Kidney epithelial cell (primary cell): ENCODE measurements around the gene COA5. TPM values are rescaled to one million over a fixed set of nuclear protein-coding genes. Genes with fewer than 3 reads are reported as not detected.
"Not testable (repeated sequence)": the region's sequence is repeated elsewhere in the genome, so short reads cannot be mapped to it uniquely, and the experiment has no call there.

Experiments used
- DNase-seq: peaks from one replicate; pipeline ENCODE4 v3.0.0-alpha.2; 2010; ENCODE audit warnings: low read depth
- H3K27me3 ChIP-seq: 2 replicates; pipeline ENCODE4 v1.6.0; 2011; ENCODE audit warnings: low read length; ENCODE audit not compliant: control insufficient read depth, insufficient read depth
- H3K36me3 ChIP-seq: 2 replicates; pipeline ENCODE4 v1.5.1; 2011; ENCODE audit warnings: low read length; ENCODE audit not compliant: control insufficient read depth, insufficient read depth
- H3K4me3 ChIP-seq: 2 replicates; pipeline ENCODE4 v1.5.1; 2011; ENCODE audit warnings: low read depth, mild to moderate bottlenecking, control low read depth, low read length
- total RNA-seq: library from RNA; depleted of rRNA; stranded (reverse); fragments of >200 nt; gene quantifications from 2 replicates; pipeline ENCODE4 v1.2.3, GENCODE V29; 2015
- TF ChIP-seq, protein P1 (sequence below): IDR thresholded peaks from 2 replicates; pipeline ENCODE4 v1.5.1; 2011; ENCODE audit warnings: mild to moderate bottlenecking, moderate library complexity, low read length, control low read depth, inconsistent platforms; ENCODE audit not compliant: insufficient read depth, poor library complexity, severe bottlenecking

Gene COA5
- total RNA-seq, 1 donor from 2014 or later: 24.9 TPM

DNA sequence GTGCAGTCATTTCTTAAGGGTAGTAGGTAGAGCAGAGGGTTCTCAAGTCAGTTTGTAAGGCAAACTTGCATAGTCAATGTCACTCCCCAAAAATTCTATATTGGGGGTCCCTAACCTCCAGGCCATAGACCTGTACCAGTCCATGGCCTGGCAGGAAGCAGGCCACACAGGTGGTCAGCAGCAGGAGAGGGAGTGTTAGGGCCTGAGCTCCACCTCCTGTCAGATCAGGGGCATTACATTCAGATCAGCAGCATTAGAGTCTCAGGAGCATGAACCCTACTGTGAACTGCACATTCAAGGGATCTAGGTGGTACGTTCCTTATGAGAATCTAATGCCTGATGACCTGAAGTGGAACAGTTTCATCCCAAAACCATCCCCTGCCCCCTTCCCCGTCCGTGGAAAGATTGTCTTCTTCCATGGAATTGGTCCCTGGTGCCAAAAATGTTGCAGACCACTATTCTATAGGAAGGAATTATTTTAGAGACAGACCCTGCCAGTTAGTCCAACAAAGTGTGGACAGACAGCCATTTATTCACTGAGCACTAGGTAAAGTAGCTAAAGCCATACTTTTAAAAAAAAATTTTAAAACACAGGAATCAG, 6.7 kb downstream of the COA5 start:
- H3K27me3 ChIP-seq: no peaks in the 10 kb centered on the region
- TF ChIP-seq, protein P1, sequence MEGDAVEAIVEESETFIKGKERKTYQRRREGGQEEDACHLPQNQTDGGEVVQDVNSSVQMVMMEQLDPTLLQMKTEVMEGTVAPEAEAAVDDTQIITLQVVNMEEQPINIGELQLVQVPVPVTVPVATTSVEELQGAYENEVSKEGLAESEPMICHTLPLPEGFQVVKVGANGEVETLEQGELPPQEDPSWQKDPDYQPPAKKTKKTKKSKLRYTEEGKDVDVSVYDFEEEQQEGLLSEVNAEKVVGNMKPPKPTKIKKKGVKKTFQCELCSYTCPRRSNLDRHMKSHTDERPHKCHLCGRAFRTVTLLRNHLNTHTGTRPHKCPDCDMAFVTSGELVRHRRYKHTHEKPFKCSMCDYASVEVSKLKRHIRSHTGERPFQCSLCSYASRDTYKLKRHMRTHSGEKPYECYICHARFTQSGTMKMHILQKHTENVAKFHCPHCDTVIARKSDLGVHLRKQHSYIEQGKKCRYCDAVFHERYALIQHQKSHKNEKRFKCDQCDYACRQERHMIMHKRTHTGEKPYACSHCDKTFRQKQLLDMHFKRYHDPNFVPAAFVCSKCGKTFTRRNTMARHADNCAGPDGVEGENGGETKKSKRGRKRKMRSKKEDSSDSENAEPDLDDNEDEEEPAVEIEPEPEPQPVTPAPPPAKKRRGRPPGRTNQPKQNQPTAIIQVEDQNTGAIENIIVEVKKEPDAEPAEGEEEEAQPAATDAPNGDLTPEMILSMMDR: peak; percentile 83
- H3K4me3 ChIP-seq: no peak overlapping the region
- H3K36me3 ChIP-seq: no peaks in the 10 kb centered on the region
- no peak for DNase-seq

DNA sequence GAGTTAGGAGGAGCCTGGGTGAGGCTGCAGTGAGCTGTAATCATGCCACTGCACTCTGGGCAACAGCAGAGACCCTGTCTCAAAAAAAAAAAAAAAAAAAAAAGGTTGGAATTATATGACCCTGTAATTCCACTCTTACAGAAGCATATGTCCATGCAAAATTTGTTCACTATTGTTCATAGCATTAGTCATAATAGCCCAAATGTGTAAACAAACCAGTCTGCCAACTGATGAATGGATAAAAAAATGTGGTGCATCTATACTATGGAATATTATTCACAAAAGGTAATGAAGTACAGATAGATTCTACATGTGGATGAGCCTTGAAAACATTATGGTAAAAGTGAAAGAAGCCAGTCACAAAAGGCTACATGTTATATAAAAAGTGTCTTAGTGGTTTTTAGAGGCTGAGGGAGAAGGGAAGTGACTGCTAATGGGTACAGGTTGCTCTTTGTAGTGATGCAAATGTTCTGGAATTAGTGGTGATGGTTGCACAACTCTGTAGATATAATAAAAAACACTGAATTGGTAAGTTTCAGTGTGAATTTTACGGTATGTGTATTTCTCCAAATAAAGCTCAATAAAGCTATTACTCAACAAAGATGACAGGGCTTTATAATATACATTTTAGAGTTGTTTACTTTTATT, 9.4 kb downstream of the COA5 start:
- no peaks in the 10 kb centered on the region for H3K27me3 ChIP-seq
- TF ChIP-seq, protein P1: no peak
- H3K36me3 ChIP-seq: no peaks in the 10 kb centered on the region
- no peak for DNase-seq
- H3K4me3 ChIP-seq: no peak overlapping the region

DNA sequence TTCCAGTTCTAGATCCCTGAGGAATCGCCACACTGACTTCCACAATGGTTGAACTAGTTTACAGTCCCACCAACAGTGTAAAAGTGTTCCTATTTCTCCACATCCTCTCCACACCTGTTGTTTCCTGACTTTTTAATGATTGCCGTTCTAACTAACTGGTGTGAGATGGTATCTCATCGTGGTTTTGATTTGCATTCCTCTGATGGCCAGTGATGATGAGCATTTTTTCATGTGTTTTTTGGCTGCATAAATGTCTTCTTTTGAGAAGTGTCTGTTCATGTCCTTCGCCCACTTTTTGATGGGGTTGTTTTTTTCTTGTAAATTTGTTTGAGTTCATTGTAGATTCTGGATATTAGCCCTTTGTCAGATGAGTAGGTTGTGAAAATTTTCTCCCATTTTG, 13.6 kb downstream of the COA5 start:
- H3K4me3 ChIP-seq, DNase-seq, H3K27me3 ChIP-seq, H3K36me3 ChIP-seq: not testable (repeated sequence)

DNA sequence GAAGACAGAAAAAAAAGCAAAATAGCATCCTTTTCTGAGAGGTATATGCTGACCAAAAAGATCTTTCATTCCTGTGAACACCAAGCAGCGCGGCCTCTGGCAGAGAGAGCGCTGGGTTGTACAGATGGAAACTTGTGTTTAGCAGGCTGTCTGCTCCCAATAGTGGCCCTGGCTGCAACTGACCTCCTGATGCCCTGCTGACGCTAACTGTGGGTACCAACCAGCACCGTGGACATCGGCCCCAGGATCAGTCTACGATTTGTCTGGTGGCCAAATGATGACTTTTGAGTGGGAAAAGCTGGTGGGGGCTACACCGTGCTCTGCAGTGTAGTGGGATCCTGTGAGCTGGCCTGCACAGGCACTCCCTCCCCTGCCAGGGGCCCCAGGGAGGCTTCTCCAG, 15.7 kb downstream of the COA5 start:
- H3K27me3 ChIP-seq: no peaks in the 10 kb centered on the region
- H3K36me3 ChIP-seq: no peaks in the 10 kb centered on the region
- H3K4me3 ChIP-seq: no peak overlapping the region
- TF ChIP-seq, protein P1: no peak
- no peak for DNase-seq

DNA sequence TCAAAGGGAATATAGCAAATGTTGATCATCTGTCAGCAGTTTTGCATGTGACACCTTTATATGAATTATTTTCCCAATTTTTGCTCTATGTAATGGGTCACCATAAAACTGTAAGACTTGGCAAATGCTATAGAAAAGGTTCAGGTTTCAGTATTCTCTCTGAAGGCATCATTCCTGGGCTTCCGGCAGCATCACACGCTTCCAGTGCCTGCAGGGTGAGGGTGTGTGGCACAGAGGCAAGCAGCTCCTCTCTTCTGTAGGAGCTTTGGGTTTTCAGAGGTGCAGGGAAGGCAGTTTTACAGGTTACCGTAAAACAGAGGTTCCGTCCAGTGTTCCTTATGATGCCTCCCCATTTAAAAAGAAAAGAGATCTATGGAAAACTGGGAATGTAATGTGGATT, 18.8 kb downstream of the COA5 start:
- Histone ChIP-seq H3K36me3 (no peaks in the 10 kb centered on the region), H3K4me3 (no peak overlapping the region), H3K27me3 (no peaks in the 10 kb centered on the region)
- DNase-seq: no peak
- TF ChIP-seq, protein P1: no peak

DNA sequence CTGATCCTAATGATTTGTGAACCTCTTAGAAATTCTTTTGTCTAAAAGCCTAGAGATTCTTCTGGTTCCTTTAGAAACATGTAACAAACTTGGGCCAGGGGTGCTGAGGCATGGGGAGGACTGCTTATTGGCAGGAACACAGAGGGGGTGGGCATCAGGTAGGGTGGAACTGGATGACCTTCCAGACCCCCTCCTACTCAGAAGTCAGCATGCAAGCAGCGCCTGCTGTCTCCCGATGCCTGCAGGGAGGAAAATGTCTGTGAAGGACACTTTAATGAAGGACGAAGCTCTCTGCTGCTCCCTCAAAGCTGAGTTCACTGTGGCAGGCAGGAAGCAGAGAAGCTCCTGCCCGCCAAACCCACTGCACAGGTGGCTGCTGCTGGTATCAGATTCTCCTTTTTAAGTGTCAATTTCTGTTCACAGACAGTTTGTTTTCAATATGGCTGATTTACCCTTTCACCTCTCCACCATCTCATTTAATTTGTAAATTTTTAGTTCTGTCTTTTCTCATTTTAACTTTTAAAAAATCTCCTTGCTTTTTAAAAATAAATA, 19.4 kb downstream of the COA5 start:
- Histone ChIP-seq H3K27me3 (no peaks in the 10 kb centered on the region), H3K4me3 (no peak overlapping the region), H3K36me3 (no peaks in the 10 kb centered on the region)
- TF ChIP-seq, protein P1: no peak
- DNase-seq: no peak
